ENCODE measurements around the gene IL10RB. TPM values are rescaled to one million over a fixed set of nuclear protein-coding genes. Genes with fewer than 3 reads are reported as not detected.

Gene IL10RB
- total and polyA plus RNA-seq, 2 of the 8 experiments (the other 6 are each of a cell fraction or from before 2014, with no cell fraction given), result 2.7 to 3.2 TPM

- H3K4me3 ChIP-seq (ENCODE audit: extremely low read depth in 1 of 4, insufficient read depth in 2 of 4, low read depth in 3 of 4, low read length in 4 of 4), result no peak overlapping the region
- no peak overlapping the region for H2AFZ ChIP-seq (ENCODE audit: low read length)
- CTCF ChIA-PET (ENCODE audit: partially characterized antibody), result interaction anchor here (0.6 to 0.9 kb wide), 2 partner anchors 36 to 184 kb away, joined by 3 read pairs; no protein-coding TSS in a partner anchor
- H3K27me3 ChIP-seq (replicated peaks in 1 of 4; ENCODE audit: control insufficient read depth in 3 of 4, extremely low read depth in 1 of 4, insufficient read depth in 3 of 4, low read length in 3 of 4), result no peaks in the 10 kb centered on the region
- H4K20me1 ChIP-seq (replicated peaks in 1 of 2; ENCODE audit: control insufficient read depth in 1 of 2, insufficient read depth in 2 of 2, low read length in 2 of 2), result peaks cover 0 to 2% of the 10 kb centered on the region in 2 experiments
- no peak overlapping the region for H3K23ac ChIP-seq (ENCODE audit: insufficient read length)
- FAIRE-seq, result no peak
- no peaks in the 10 kb centered on the region for H3K4me1 ChIP-seq (replicated peaks in 1 of 4; ENCODE audit: control insufficient read depth in 3 of 4, insufficient read depth in 4 of 4, low read length in 3 of 4)
- H3K23me2 ChIP-seq (ENCODE audit: low read depth, low read length), result peaks cover 5% of the 10 kb centered on the region; the same call in 1 of the 2 replicates
- no peak overlapping the region for H3K27ac ChIP-seq (ENCODE audit: low read depth, low read length)
- no peak overlapping the region for H3K18ac ChIP-seq (ENCODE audit: extremely low read depth, low read length)
- no peak overlapping the region for H3K9ac ChIP-seq (replicated peaks in 1 of 4; ENCODE audit: extremely low read depth in 1 of 4, low read depth in 3 of 4, low read length in 3 of 4)
- H2BK12ac ChIP-seq (ENCODE audit: low read depth, low read length), result no peak overlapping the region
- no peak overlapping the region for H3K56ac ChIP-seq (replicated peaks; ENCODE audit: insufficient read length, low read depth, low read length)
- H4K8ac ChIP-seq (ENCODE audit: extremely low read depth, insufficient read depth, low read length), result no peak overlapping the region
- no peak overlapping the region for H2BK5ac ChIP-seq (ENCODE audit: low read depth, low read length)
- no peak overlapping the region for H3K14ac ChIP-seq (ENCODE audit: insufficient read length)
- no peak overlapping the region for H3K4me2 ChIP-seq (ENCODE audit: insufficient read depth in 1 of 2, low read depth in 2 of 2, low read length in 2 of 2)
- WGBS, 2 experiments (ENCODE audit: extremely low coverage in 1 of 2, insufficient coverage in 1 of 2, insufficient read length in 1 of 2, insufficient replicate concordance in 2 of 2, low coverage in 1 of 2, low lambda C conversion rate in 2 of 2, missing lambda C conversion rate in 1 of 2), result 92% methylated on average over 3 of the region's 3 CpGs; no CpG with 5 or more reads in 1 of the 2 experiments
- no peak overlapping the region for H4K91ac ChIP-seq (replicated peaks; ENCODE audit: insufficient read length, low read length)
- no peak for DNase-seq (ENCODE audit: low read depth in 1 of 2, low spot score in 2 of 2)
- H3K36me3 ChIP-seq (ENCODE audit: control insufficient read depth in 2 of 4, insufficient read depth in 4 of 4, low read length in 3 of 4), result peaks cover 0 to 21% (median 3%) of the 10 kb centered on the region in 4 experiments; a peak in 3 of 8 replicates
- H2BK120ac ChIP-seq (replicated peaks; ENCODE audit: low read depth, low read length), result no peak overlapping the region
- no peaks in the 10 kb centered on the region for H3K79me2 ChIP-seq (ENCODE audit: control insufficient read depth in 1 of 2, insufficient read depth in 2 of 2, low read length in 2 of 2)
- H2AK5ac ChIP-seq (ENCODE audit: low read depth, low read length), result no peak overlapping the region
- H3K9me3 ChIP-seq (ENCODE audit: insufficient read depth in 2 of 2, low read depth in 1 of 2, low read length in 1 of 2), result no peaks in the 10 kb centered on the region
- H3K79me1 ChIP-seq (ENCODE audit: low read depth, low read length), result no peaks in the 10 kb centered on the region
- H3K4ac ChIP-seq (replicated peaks; ENCODE audit: insufficient read length, low read depth, low read length), result no peak overlapping the region
- H2BK15ac ChIP-seq (ENCODE audit: low read length), result no peak overlapping the region
- H4K5ac ChIP-seq (ENCODE audit: insufficient read length, low read depth, low read length), result no peak overlapping the region
- no peak overlapping the region for H2BK20ac ChIP-seq (ENCODE audit: low read length)
- POLR2A ChIA-PET (ENCODE audit: partially characterized antibody), result interaction anchor here (1.7 kb wide), 1 partner anchor 100 kb away, joined by 3 read pairs; no protein-coding TSS in a partner anchor
- TF ChIP-seq E2F6 (IDR thresholded peaks at IDR 0.05) (no peak), ASH2L (IDR thresholded peaks at IDR 0.05; ENCODE audit: low read length) (no peak), CEBPB (IDR thresholded peaks at IDR 0.05; ENCODE audit: low read depth, low read length) (no peak), CTCF (IDR thresholded peaks at IDR 0.05; ENCODE audit: control extremely low read depth in 1 of 3, insufficient read depth in 1 of 3, low read depth in 1 of 3, low read length in 3 of 3) (no peak), CHD2 (IDR thresholded peaks at IDR 0.05; ENCODE audit: low read length) (no peak), HDAC6 (IDR thresholded peaks at IDR 0.05; ENCODE audit: low read depth, low read length) (no peak), BCL11A (IDR thresholded peaks at IDR 0.05; ENCODE audit: low read depth in 2 of 2, low read length in 2 of 2) (no peak), TEAD4 (IDR thresholded peaks at IDR 0.05; ENCODE audit: low read depth, low read length) (no peak), BACH1 (IDR thresholded peaks at IDR 0.05; ENCODE audit: low read length) (no peak), TAF7 (optimal IDR thresholded peaks at IDR 0.05; ENCODE audit: borderline replicate concordance, low read depth, low read length) (no peak)
Measured at GRCh38 chr21:33261635-33262034, 4.5 kb upstream of the IL10RB start.

Data from H1 (cell line).